OCI-LY7 (cell line): ENCODE measurements around the gene IQCH.

Source experiments
- CTCF ChIP-seq: fragments of 200-600 bp; sonication (generic); conservative IDR thresholded peaks from 2 replicates; pipeline ENCODE4 v1.5.1; 2014; ENCODE audit warnings: mild to moderate bottlenecking, antibody characterized with exemption, low read length, moderate library complexity, mixed read lengths
- EZH2phosphoT487 ChIP-seq: fragments of 200-600 bp; sonication (generic); IDR thresholded peaks from 2 replicates; pipeline ENCODE4 v1.6.1; 2018; ENCODE audit warnings: low read depth, borderline replicate concordance, mild to moderate bottlenecking, mixed run types, antibody characterized with exemption, low read length, moderate library complexity, mixed read lengths

- TF ChIP-seq CTCF (no peak), EZH2phosphoT487 (no peak)
These were observed at the start of gene IQCH, which contains the start of gene AAGAB for GRCh38 chr15:67254238-67255175.
